WI38 (cell line): ENCODE data around the gene IL17B.

ENCODE experiments used
- H3K4me3 ChIP-seq: 2 replicates; pipeline ENCODE4 v1.5.1; 2011; ENCODE audit warnings: low read depth, mild to moderate bottlenecking, control low read depth, low read length
- CTCF ChIP-seq: IDR thresholded peaks from 2 replicates; pipeline ENCODE4 v1.5.1; 2012; ENCODE audit warnings: low read depth, mild to moderate bottlenecking, control low read depth, low read length

The IL17B gene

GRCh38 chr5:149325166-149325735, 53.8 kb downstream of the IL17B start:
- no peak overlapping the region for H3K4me3 ChIP-seq

GRCh38 chr5:149324641-149325040, 54.5 kb downstream of the IL17B start:
- no peak for TF ChIP-seq CTCF
- no peak overlapping the region for H3K4me3 ChIP-seq

More at GRCh38 chr5:149325166-149325735, 53.8 kb downstream of the IL17B start:
- no peak for TF ChIP-seq CTCF
